ENCODE data around the gene OSBPL5. TPM values are rescaled to one million over a fixed set of nuclear protein-coding genes. Genes with fewer than 3 reads are reported as not detected.

The OSBPL5 gene
- total RNA-seq, 2 experiments from 2014 or later, result 0.63 to 2.7 TPM

DNA sequence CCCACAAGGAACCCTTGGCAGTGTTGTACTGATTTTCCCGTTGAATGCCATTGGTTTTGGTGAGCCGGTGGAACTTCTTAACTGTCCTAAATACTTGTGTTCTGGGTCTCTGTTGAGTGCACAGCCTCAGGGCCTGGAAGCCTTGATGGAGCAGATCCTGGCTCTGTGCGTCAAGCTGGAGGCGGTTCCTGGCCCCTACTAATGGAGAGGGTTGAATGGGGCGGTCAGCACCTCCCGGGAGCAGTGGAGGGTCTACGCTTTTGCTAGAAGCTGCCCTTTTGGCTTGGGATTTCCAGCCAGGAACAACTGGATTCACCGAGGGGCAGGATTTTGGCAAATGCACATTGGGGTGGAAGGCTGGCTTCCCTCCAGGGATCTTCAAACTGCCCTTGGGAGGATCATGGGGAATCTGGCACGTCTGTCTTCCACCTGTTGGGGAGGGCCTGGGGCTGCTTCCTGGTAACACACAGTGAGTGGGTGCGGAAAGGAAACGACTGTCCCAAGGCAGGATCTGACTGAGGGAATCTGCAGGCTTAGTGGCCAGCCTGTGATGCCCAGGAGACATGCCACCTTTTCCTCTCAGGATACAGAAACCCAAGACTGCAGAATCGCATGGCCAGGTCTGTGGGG, 6.9 kb upstream of the OSBPL5 start:
- Histone ChIP-seq H3K4me1 (ENCODE audit: insufficient read depth, low read length, poor library complexity, severe bottlenecking) (no peaks in the 10 kb centered on the region), H3K36me3 (ENCODE audit: insufficient read depth, low read length) (no peaks in the 10 kb centered on the region), H2AFZ (ENCODE audit: low read length) (no peak overlapping the region), H3K79me2 (ENCODE audit: insufficient read depth, low read depth, low read length) (no peaks in the 10 kb centered on the region), H3K27ac (ENCODE audit: low read depth, low read length, poor library complexity, severe bottlenecking) (no peak overlapping the region), H3K4me2 (ENCODE audit: low read length) (no peak overlapping the region), H3K4me3 (ENCODE audit: low read depth, low read length, poor library complexity, severe bottlenecking) (no peak overlapping the region), H3K9me2 (ENCODE audit: insufficient read depth, low read length) (no peaks in the 10 kb centered on the region), H4K20me1 (ENCODE audit: insufficient read depth, low read length) (no peaks in the 10 kb centered on the region), H3K9me3 (ENCODE audit: low read length) (peaks cover 13% of the 10 kb centered on the region)
- no TSS peak for BruUV-seq (replicated peaks)
- TF ChIP-seq EZH2phosphoT487 (IDR thresholded peaks at IDR 0.05; ENCODE audit: borderline replicate concordance, low read depth, low read length) (no peak), CTCF (conservative IDR thresholded peaks at IDR 0.05; ENCODE audit: low read length) (no peak)
- POLR2A ChIA-PET, result no interaction called here
- no peak for DNase-seq (ENCODE audit: low spot score)
- intact Hi-C loops (cut with micrococcal nuclease; ENCODE audit: unreplicated experiment), result no loop called here
- CTCF ChIA-PET (ENCODE audit: unreplicated experiment), result no interaction called here

DNA sequence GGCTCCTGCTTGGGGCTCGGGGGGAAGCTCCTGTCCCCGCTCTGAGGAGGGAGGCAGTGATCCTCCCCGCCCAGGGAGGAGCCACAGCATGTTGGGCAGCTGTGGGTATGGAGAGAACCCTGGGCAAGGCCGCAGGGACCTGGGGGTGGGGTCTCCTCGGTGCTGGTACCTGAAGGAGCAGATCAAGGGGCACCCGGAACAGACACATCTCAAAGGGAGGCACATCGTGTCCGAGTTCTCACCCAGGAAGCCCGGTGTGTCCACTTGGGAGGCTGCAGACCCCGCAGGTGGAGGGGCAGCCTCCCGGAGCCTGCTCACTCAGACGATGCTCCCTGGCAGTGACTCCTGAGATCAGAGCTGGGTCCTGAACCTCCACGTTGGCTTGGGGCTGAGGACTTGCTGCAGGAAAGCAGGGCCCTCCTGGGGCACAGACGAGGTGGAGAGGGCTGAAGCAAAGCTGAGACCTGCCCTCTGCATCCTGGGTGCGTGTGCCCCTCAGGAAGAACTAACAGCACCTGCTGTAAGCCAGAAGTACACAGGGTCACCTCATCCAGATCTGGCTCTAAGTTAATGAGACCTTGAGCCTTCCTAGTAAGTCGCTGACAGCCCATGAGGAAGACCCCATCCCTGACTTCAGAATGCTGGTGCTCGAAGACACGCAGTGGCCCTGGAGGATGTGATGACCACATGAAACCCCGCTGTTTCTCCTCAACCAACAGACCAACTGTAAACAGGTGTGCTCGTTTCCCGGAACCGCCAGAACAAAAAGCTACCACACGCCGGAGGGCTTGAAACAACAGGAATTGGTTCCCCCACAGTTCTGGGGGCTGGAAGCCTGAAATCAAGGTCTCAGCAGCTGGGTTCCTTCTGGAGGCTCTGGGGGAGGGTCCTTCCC, 5.9 kb upstream of the OSBPL5 start:
- intact Hi-C loops (cut with micrococcal nuclease; ENCODE audit: unreplicated experiment), result no loop called here
- CTCF ChIA-PET (ENCODE audit: unreplicated experiment), result no interaction called here

More for the DNA sequence above, 5.9 kb upstream of the OSBPL5 start:
- H3K4me2 ChIP-seq (ENCODE audit: low read length), result no peak overlapping the region
- no peak overlapping the region for H3K4me3 ChIP-seq (ENCODE audit: low read depth, low read length, poor library complexity, severe bottlenecking)
- H4K20me1 ChIP-seq (ENCODE audit: insufficient read depth, low read length), result no peaks in the 10 kb centered on the region
- POLR2A ChIA-PET, result no interaction called here
- H3K9me2 ChIP-seq (ENCODE audit: insufficient read depth, low read length), result no peaks in the 10 kb centered on the region
- no peaks in the 10 kb centered on the region for H3K79me2 ChIP-seq (ENCODE audit: insufficient read depth, low read depth, low read length)
- H2AFZ ChIP-seq (ENCODE audit: low read length), result no peak overlapping the region
- H3K9me3 ChIP-seq (ENCODE audit: low read length), result peaks cover 2% of the 10 kb centered on the region
- H3K36me3 ChIP-seq (ENCODE audit: insufficient read depth, low read length), result no peaks in the 10 kb centered on the region
- BruUV-seq (replicated peaks), result no TSS peak
- no peak for TF ChIP-seq CTCF (conservative IDR thresholded peaks at IDR 0.05; ENCODE audit: low read length)
- no peaks in the 10 kb centered on the region for H3K4me1 ChIP-seq (ENCODE audit: insufficient read depth, low read length, poor library complexity, severe bottlenecking)
- H3K27ac ChIP-seq (ENCODE audit: low read depth, low read length, poor library complexity, severe bottlenecking), result no peak overlapping the region
- DNase-seq (ENCODE audit: low spot score), result no peak

Measured in OCI-LY7 (cell line).